ENCODE results near the gene LPP. TPM values are rescaled to one million over a fixed set of nuclear protein-coding genes. Genes with fewer than 3 reads are reported as not detected.
A peak's percentile ranks its signal among the peaks of the same experiment; 100 is the strongest.

The LPP gene
- total RNA-seq, 1 donor from 2014 or later: 97.4 TPM

- peaks cover 7% of the 10 kb centered on the region for H3K4me1 ChIP-seq
- no peaks in the 10 kb centered on the region for H3K27me3 ChIP-seq (ENCODE audit: low read depth)
- TF ChIP-seq CTCF (IDR thresholded peaks at IDR 0.05; ENCODE audit: borderline replicate concordance): no peak
- H3K36me3 ChIP-seq: no peaks in the 10 kb centered on the region
- no peak overlapping the region for H3K4me3 ChIP-seq
- no peaks in the 10 kb centered on the region for H3K9me3 ChIP-seq (replicated peaks)
- no peak for DNase-seq
- no peak overlapping the region for H3K27ac ChIP-seq (replicated peaks)
- intact Hi-C loops (cut with micrococcal nuclease): loop anchor here (10.0 kb wide), 1 partner anchor 240 kb away; no protein-coding TSS in a partner anchor
Observed at GRCh38 chr3:188934989-188935388, 781.0 kb downstream of the LPP start.

- peaks cover 19% of the 10 kb centered on the region for H3K4me1 ChIP-seq
- TF ChIP-seq CTCF (IDR thresholded peaks at IDR 0.05; ENCODE audit: borderline replicate concordance): no peak
- intact Hi-C loops (cut with micrococcal nuclease): loop anchor here (10.0 kb wide), 1 partner anchor 242 kb away; no protein-coding TSS in a partner anchor
- H3K27ac ChIP-seq (replicated peaks): no peak overlapping the region
- H3K4me3 ChIP-seq: no peak overlapping the region
- H3K9me3 ChIP-seq (replicated peaks): no peaks in the 10 kb centered on the region
- no peak for DNase-seq
- no peaks in the 10 kb centered on the region for H3K27me3 ChIP-seq (ENCODE audit: low read depth)
- H3K36me3 ChIP-seq: no peaks in the 10 kb centered on the region
Observed at GRCh38 chr3:188936597-188937107, 782.7 kb downstream of the LPP start.

- intact Hi-C loops (cut with micrococcal nuclease): loop anchor here (10.0 kb wide), 1 partner anchor 243 kb away; no protein-coding TSS in a partner anchor
- peaks cover 19% of the 10 kb centered on the region for H3K4me1 ChIP-seq
- no peak for DNase-seq
- TF ChIP-seq CTCF (IDR thresholded peaks at IDR 0.05; ENCODE audit: borderline replicate concordance): no peak
- no peak overlapping the region for H3K27ac ChIP-seq (replicated peaks)
- H3K4me3 ChIP-seq: no peak overlapping the region
- no peaks in the 10 kb centered on the region for H3K27me3 ChIP-seq (ENCODE audit: low read depth)
- H3K36me3 ChIP-seq: no peaks in the 10 kb centered on the region
- no peaks in the 10 kb centered on the region for H3K9me3 ChIP-seq (replicated peaks)
Observed at GRCh38 chr3:188937389-188937788, 783.4 kb downstream of the LPP start.

GRCh38 chr3:188938999-188939398 is 785.0 kb downstream of the LPP start:
- H3K9me3 ChIP-seq (replicated peaks): no peaks in the 10 kb centered on the region
- DNase-seq: no peak
- intact Hi-C loops (cut with micrococcal nuclease): loop anchor here (10.0 kb wide), 1 partner anchor 244 kb away; no protein-coding TSS in a partner anchor
- H3K27me3 ChIP-seq (ENCODE audit: low read depth): no peaks in the 10 kb centered on the region
- no peak for TF ChIP-seq CTCF (IDR thresholded peaks at IDR 0.05; ENCODE audit: borderline replicate concordance)
- H3K4me1 ChIP-seq: peaks cover 22% of the 10 kb centered on the region
- no peak overlapping the region for H3K4me3 ChIP-seq
- H3K36me3 ChIP-seq: no peaks in the 10 kb centered on the region
- H3K27ac ChIP-seq (replicated peaks): no peak overlapping the region

- no peak overlapping the region for H3K4me3 ChIP-seq
- TF ChIP-seq CTCF (IDR thresholded peaks at IDR 0.05; ENCODE audit: borderline replicate concordance): no peak
- H3K27ac ChIP-seq (replicated peaks): peak overlapping the region; percentile 58
- peaks cover 32% of the 10 kb centered on the region for H3K4me1 ChIP-seq
- H3K9me3 ChIP-seq (replicated peaks): no peaks in the 10 kb centered on the region
- DNase-seq: no peak
- intact Hi-C loops (cut with micrococcal nuclease): loop anchor here (10.0 kb wide), 1 partner anchor 245 kb away; no protein-coding TSS in a partner anchor
- no peaks in the 10 kb centered on the region for H3K27me3 ChIP-seq (ENCODE audit: low read depth)
- no peaks in the 10 kb centered on the region for H3K36me3 ChIP-seq
Observed at GRCh38 chr3:188939814-188940572, 786.0 kb downstream of the LPP start.

Small RNAs within 50 kb of the gene (microRNA-seq; reads per million reads assigned to microRNA genes)
- gene MIR28: 5,330 reads per million, percentile 91 among the genes with 10 or more reads in this experiment
